Measurements from ENCODE around the gene GRIK3.

GRCh38 chr1:37047542-37047941 is 13.2 kb upstream of the GRIK3 start:
- TF ChIP-seq CTCF (conservative IDR thresholded peaks at IDR 0.05; ENCODE audit: low read depth, low read length) (no peak), EZH2 (IDR thresholded peaks at IDR 0.05; ENCODE audit: low read length, unreplicated experiment) (no peak), EZH2phosphoT487 (IDR thresholded peaks at IDR 0.05; ENCODE audit: borderline replicate concordance, low read length) (no peak)
